HCT116 (cell line): ENCODE results near the gene RAD21L1.

Experiments
- CTCF ChIP-seq, 3 experiments: fragments of 200-600 bp in 1 of 3; sonication (generic) in 1 of 3; IDR thresholded peaks in 2 of 3; conservative IDR thresholded peaks in 1 of 3; 2 replicates each; pipeline ENCODE4 v1.5.1; 2012 to 2017; ENCODE audit warnings: low read depth in 2 of 3, low read length in 2 of 3, antibody characterized with exemption in 1 of 3, borderline replicate concordance in 1 of 3, control low read depth in 1 of 3, mild to moderate bottlenecking in 1 of 3, mixed read lengths in 1 of 3, mixed run types in 1 of 3, moderate library complexity in 1 of 3; ENCODE audit not compliant: insufficient read depth in 1 of 3
- EZH2phosphoT487 ChIP-seq: fragments of 200-600 bp; IDR thresholded peaks from 2 replicates; pipeline ENCODE4 v1.6.1; 2018; ENCODE audit warnings: antibody characterized with exemption, borderline replicate concordance
- JUND ChIP-seq: IDR thresholded peaks from 2 replicates; pipeline ENCODE4 v1.6.1; 2012
- MAX ChIP-seq: IDR thresholded peaks from 2 replicates; pipeline ENCODE4 v1.6.1; 2012
- POLR2A ChIP-seq: IDR thresholded peaks from 2 replicates; pipeline ENCODE4 v1.7.0; 2011; ENCODE audit warnings: borderline replicate concordance; ENCODE audit not compliant: insufficient read depth, insufficient read length; ENCODE audit errors: extremely low read depth
- POLR2AphosphoS5 ChIP-seq: IDR thresholded peaks from 2 replicates; pipeline ENCODE4 v1.6.1; 2011; ENCODE audit warnings: mild to moderate bottlenecking, low read depth, low read length, moderate library complexity
- RAD21 ChIP-seq: IDR thresholded peaks from 2 replicates; pipeline ENCODE4 v1.6.1; 2012; ENCODE audit warnings: low read depth, mild to moderate bottlenecking
- SP1 ChIP-seq: IDR thresholded peaks from 2 replicates; pipeline ENCODE4 v1.6.1; 2012; ENCODE audit warnings: low read depth

GRCh38 chr20:1269850-1270249, 44.0 kb downstream of the RAD21L1 start:
- TF ChIP-seq SP1 (no peak), CTCF (IDR thresholded peaks at IDR 0.05 in 2 of 3, conservative IDR thresholded peaks at IDR 0.05 in 1 of 3; ENCODE audit: borderline replicate concordance in 1 of 3, insufficient read depth in 1 of 3, low read depth in 2 of 3, low read length in 2 of 3) (no peak), POLR2AphosphoS5 (no peak), RAD21 (no peak), POLR2A (no peak), JUND (no peak), EZH2phosphoT487 (no peak), MAX (no peak)
